ENCODE data around the gene INO80. TPM values are rescaled to one million over a fixed set of nuclear protein-coding genes. Genes with fewer than 3 reads are reported as not detected.

The INO80 gene
- polyA plus RNA-seq, 4 donors: 6.9 to 18.7 (median 11.5) TPM

- Histone ChIP-seq H3K4me1 (ENCODE audit: control insufficient read depth in 3 of 3, insufficient read depth in 2 of 3, low read depth in 1 of 3, low read length in 2 of 3) (peaks cover 0 to 7% (median 0%) of the 10 kb centered on the region in 3 donors), H3K4me3 (ENCODE audit: low read depth in 1 of 3, low read length in 3 of 3) (no peak overlapping the region), H3K27ac (ENCODE audit: low read depth in 1 of 3, low read length in 2 of 3) (no peak overlapping the region), H3K36me3 (ENCODE audit: control insufficient read depth in 3 of 3, insufficient read depth in 2 of 3, low read depth in 1 of 3, low read length in 3 of 3) (peaks cover 32 to 44% (median 38%) of the 10 kb centered on the region in 3 donors), H3K9me3 (ENCODE audit: control insufficient read depth in 2 of 2, insufficient read depth in 1 of 2, low read depth in 1 of 2, low read length in 1 of 2) (no peaks in the 10 kb centered on the region), H3K27me3 (ENCODE audit: control insufficient read depth in 3 of 3, insufficient read depth in 3 of 3, low read length in 3 of 3) (no peaks in the 10 kb centered on the region)
- WGBS, 3 donors: 93 to 96% (median 94%) methylated on average over 4 of the region's 4 CpGs
- DNase-seq (no peak), FAIRE-seq (no peak)
Measured at GRCh38 chr15:40988156-40988555, 127.9 kb downstream of the INO80 start.

DNA sequence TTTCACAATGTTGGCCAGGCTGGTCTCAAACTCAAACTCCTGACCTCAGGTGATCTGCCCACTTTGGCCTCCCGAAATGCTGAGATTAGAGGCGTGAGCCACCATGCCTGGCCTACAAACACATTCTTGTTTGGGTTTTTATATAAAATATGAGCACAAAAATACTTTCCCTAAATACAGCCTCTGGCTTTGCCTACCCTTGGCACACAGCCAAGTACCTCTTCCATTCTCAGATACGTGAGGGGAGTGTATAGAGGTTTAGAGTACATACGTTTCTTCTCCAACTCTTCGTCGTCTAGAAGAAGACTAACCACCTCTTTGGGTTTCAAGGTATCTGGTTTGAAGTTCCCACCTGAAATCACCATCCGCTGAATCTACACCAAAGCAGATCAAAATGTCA lies 129.3 kb downstream of the INO80 start:
- no peak for FAIRE-seq
- no peak for DNase-seq
- H3K36me3 ChIP-seq (ENCODE audit: control insufficient read depth in 3 of 3, insufficient read depth in 2 of 3, low read depth in 1 of 3, low read length in 3 of 3): peaks cover 42 to 52% (median 42%) of the 10 kb centered on the region in 3 donors
- 91 to 97% (median 94%) methylated on average over 7 of the region's 7 CpGs for WGBS, 3 donors
- H3K27ac ChIP-seq (ENCODE audit: low read depth in 1 of 3, low read length in 2 of 3): no peak overlapping the region
- H3K4me3 ChIP-seq (ENCODE audit: low read depth in 1 of 3, low read length in 3 of 3): no peak overlapping the region
- no peaks in the 10 kb centered on the region for H3K4me1 ChIP-seq (ENCODE audit: control insufficient read depth in 3 of 3, insufficient read depth in 2 of 3, low read depth in 1 of 3, low read length in 2 of 3)
- H3K9me3 ChIP-seq (ENCODE audit: control insufficient read depth in 2 of 2, insufficient read depth in 1 of 2, low read depth in 1 of 2, low read length in 1 of 2): no peaks in the 10 kb centered on the region
- no peaks in the 10 kb centered on the region for H3K27me3 ChIP-seq (ENCODE audit: control insufficient read depth in 3 of 3, insufficient read depth in 3 of 3, low read length in 3 of 3)

GRCh38 chr15:40985541-40986330 lies 130.3 kb downstream of the INO80 start:
- peaks cover 42 to 57% (median 47%) of the 10 kb centered on the region in 3 donors for H3K36me3 ChIP-seq (ENCODE audit: control insufficient read depth in 3 of 3, insufficient read depth in 2 of 3, low read depth in 1 of 3, low read length in 3 of 3)
- H3K9me3 ChIP-seq (ENCODE audit: control insufficient read depth in 2 of 2, insufficient read depth in 1 of 2, low read depth in 1 of 2, low read length in 1 of 2): no peaks in the 10 kb centered on the region
- WGBS, 3 donors: 91 to 94% (median 93%) methylated on average over 6 of the region's 6 CpGs

DNA sequence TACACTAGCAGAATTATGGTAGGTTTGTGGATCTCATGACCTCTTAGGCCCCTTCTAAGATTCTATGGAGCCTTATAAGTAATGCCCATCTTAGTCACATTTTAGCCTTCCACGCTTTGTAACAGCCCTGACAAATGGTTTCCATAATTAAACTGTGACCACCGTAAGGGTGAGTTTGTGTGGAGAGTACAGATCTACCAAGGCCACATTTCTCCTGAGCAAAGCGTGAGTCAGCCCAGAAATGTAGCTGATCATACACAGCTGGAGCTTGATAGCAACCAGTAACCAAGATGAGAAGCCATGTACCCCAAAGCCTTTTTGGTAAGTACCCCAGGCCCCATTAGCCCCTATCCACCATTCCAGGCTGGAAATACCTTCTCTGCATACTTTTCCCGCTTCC lies 131.1 kb downstream of the INO80 start:
- Histone ChIP-seq H3K36me3 (ENCODE audit: control insufficient read depth in 3 of 3, insufficient read depth in 2 of 3, low read depth in 1 of 3, low read length in 3 of 3) (peaks cover 47 to 63% (median 52%) of the 10 kb centered on the region in 3 donors), H3K9me3 (ENCODE audit: control insufficient read depth in 2 of 2, insufficient read depth in 1 of 2, low read depth in 1 of 2, low read length in 1 of 2) (no peaks in the 10 kb centered on the region), H3K4me3 (ENCODE audit: low read depth in 1 of 3, low read length in 3 of 3) (no peak overlapping the region), H3K4me1 (ENCODE audit: control insufficient read depth in 3 of 3, insufficient read depth in 2 of 3, low read depth in 1 of 3, low read length in 2 of 3) (no peaks in the 10 kb centered on the region), H3K27me3 (ENCODE audit: control insufficient read depth in 3 of 3, insufficient read depth in 3 of 3, low read length in 3 of 3) (no peaks in the 10 kb centered on the region), H3K27ac (ENCODE audit: low read depth in 1 of 3, low read length in 2 of 3) (no peak overlapping the region)
- no peak for DNase-seq
- 93 to 97% (median 95%) methylated on average over 4 of the region's 4 CpGs for WGBS, 3 donors
- no peak for FAIRE-seq

More at GRCh38 chr15:40985541-40986330, 130.3 kb downstream of the INO80 start:
- no peak for DNase-seq
- Histone ChIP-seq H3K4me3 (ENCODE audit: low read depth in 1 of 3, low read length in 3 of 3) (no peak overlapping the region), H3K4me1 (ENCODE audit: control insufficient read depth in 3 of 3, insufficient read depth in 2 of 3, low read depth in 1 of 3, low read length in 2 of 3) (no peaks in the 10 kb centered on the region), H3K27me3 (ENCODE audit: control insufficient read depth in 3 of 3, insufficient read depth in 3 of 3, low read length in 3 of 3) (no peaks in the 10 kb centered on the region), H3K27ac (ENCODE audit: low read depth in 1 of 3, low read length in 2 of 3) (no peak overlapping the region)
- FAIRE-seq: no peak

DNA sequence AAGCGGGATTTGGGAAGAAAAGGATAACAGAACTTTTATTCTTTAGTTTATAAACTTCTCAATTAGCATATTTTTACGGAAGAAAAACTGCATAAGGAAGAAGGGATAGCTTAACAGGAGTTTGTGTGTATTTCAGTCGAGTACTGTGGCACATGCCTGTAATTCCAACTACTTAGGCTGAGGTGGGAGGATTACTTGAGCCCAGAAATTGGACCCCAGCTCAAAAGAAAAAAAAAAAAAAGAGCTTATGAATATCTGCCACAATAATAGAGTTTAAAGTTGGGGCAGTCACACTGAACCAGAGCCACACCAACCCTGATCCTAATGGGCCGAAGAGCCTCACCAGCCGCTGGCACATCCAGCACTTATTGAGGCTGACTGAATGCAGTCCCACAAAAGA lies 131.7 kb downstream of the INO80 start:
- no peaks in the 10 kb centered on the region for H3K27me3 ChIP-seq (ENCODE audit: control insufficient read depth in 3 of 3, insufficient read depth in 3 of 3, low read length in 3 of 3)
- H3K4me1 ChIP-seq (ENCODE audit: control insufficient read depth in 3 of 3, insufficient read depth in 2 of 3, low read depth in 1 of 3, low read length in 2 of 3): no peaks in the 10 kb centered on the region
- H3K27ac ChIP-seq (ENCODE audit: low read depth in 1 of 3, low read length in 2 of 3): no peak overlapping the region
- DNase-seq: no peak
- peaks cover 51 to 67% (median 57%) of the 10 kb centered on the region in 3 donors for H3K36me3 ChIP-seq (ENCODE audit: control insufficient read depth in 3 of 3, insufficient read depth in 2 of 3, low read depth in 1 of 3, low read length in 3 of 3)
- 88 to 96% (median 95%) methylated on average over 5 of the region's 5 CpGs for WGBS, 3 donors
- H3K4me3 ChIP-seq (ENCODE audit: low read depth in 1 of 3, low read length in 3 of 3): no peak overlapping the region
- H3K9me3 ChIP-seq (ENCODE audit: control insufficient read depth in 2 of 2, insufficient read depth in 1 of 2, low read depth in 1 of 2, low read length in 1 of 2): no peaks in the 10 kb centered on the region
- FAIRE-seq: no peak

- DNase-seq: no peak
- no peak for FAIRE-seq
- Histone ChIP-seq H3K9me3 (ENCODE audit: control insufficient read depth in 2 of 2, insufficient read depth in 1 of 2, low read depth in 1 of 2, low read length in 1 of 2) (no peaks in the 10 kb centered on the region), H3K27ac (ENCODE audit: low read depth in 1 of 3, low read length in 2 of 3) (no peak overlapping the region), H3K4me3 (ENCODE audit: low read depth in 1 of 3, low read length in 3 of 3) (no peak overlapping the region), H3K27me3 (ENCODE audit: control insufficient read depth in 3 of 3, insufficient read depth in 3 of 3, low read length in 3 of 3) (no peaks in the 10 kb centered on the region), H3K36me3 (ENCODE audit: control insufficient read depth in 3 of 3, insufficient read depth in 2 of 3, low read depth in 1 of 3, low read length in 3 of 3) (peaks cover 59 to 75% (median 67%) of the 10 kb centered on the region in 3 donors), H3K4me1 (ENCODE audit: control insufficient read depth in 3 of 3, insufficient read depth in 2 of 3, low read depth in 1 of 3, low read length in 2 of 3) (no peaks in the 10 kb centered on the region)
- 82 to 90% (median 88%) methylated on average over 13 of the region's 13 CpGs for WGBS, 3 donors
Measured at GRCh38 chr15:40982855-40983254, 133.2 kb downstream of the INO80 start.

GRCh38 chr15:40981186-40981585 lies 134.9 kb downstream of the INO80 start:
- H3K4me3 ChIP-seq (ENCODE audit: low read depth in 1 of 3, low read length in 3 of 3): no peak overlapping the region

DNA sequence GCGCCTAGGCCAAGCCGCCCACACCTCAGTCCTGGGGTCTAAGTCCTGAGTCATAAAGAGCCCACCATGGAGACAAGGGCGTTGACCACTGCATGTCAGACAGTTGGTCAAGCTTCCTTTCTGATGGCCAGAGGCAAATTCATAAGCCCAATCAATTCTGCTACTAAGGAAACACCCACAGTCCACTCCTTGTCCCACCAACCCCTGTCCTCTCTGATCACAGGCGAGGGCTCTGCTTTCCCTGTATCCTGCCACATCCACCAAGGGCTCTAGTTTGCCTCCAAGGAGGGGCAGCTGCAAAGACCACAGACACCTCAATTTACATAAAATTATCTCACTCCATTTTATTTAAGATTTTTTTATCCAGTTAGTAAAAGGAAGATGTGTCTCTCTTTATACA lies 137.5 kb downstream of the INO80 start:
- WGBS, 3 donors: 93 to 95% (median 95%) methylated on average over 4 of the region's 4 CpGs
- FAIRE-seq (no peak), DNase-seq (no peak)
- Histone ChIP-seq H3K4me1 (ENCODE audit: control insufficient read depth in 3 of 3, insufficient read depth in 2 of 3, low read depth in 1 of 3, low read length in 2 of 3) (no peaks in the 10 kb centered on the region), H3K36me3 (ENCODE audit: control insufficient read depth in 3 of 3, insufficient read depth in 2 of 3, low read depth in 1 of 3, low read length in 3 of 3) (peaks cover 33 to 69% (median 54%) of the 10 kb centered on the region in 3 donors), H3K27ac (ENCODE audit: low read depth in 1 of 3, low read length in 2 of 3) (no peak overlapping the region), H3K27me3 (ENCODE audit: control insufficient read depth in 3 of 3, insufficient read depth in 3 of 3, low read length in 3 of 3) (no peaks in the 10 kb centered on the region), H3K9me3 (ENCODE audit: control insufficient read depth in 2 of 2, insufficient read depth in 1 of 2, low read depth in 1 of 2, low read length in 1 of 2) (no peaks in the 10 kb centered on the region), H3K4me3 (ENCODE audit: low read depth in 1 of 3, low read length in 3 of 3) (no peak overlapping the region)

More at GRCh38 chr15:40981186-40981585, 134.9 kb downstream of the INO80 start:
- no peaks in the 10 kb centered on the region for H3K27me3 ChIP-seq (ENCODE audit: control insufficient read depth in 3 of 3, insufficient read depth in 3 of 3, low read length in 3 of 3)
- no peak for DNase-seq
- H3K4me1 ChIP-seq (ENCODE audit: control insufficient read depth in 3 of 3, insufficient read depth in 2 of 3, low read depth in 1 of 3, low read length in 2 of 3): no peaks in the 10 kb centered on the region
- H3K9me3 ChIP-seq (ENCODE audit: control insufficient read depth in 2 of 2, insufficient read depth in 1 of 2, low read depth in 1 of 2, low read length in 1 of 2): no peaks in the 10 kb centered on the region
- FAIRE-seq: no peak
- WGBS, 3 donors: 64 to 76% (median 69%) methylated on average over 3 of the region's 3 CpGs
- H3K27ac ChIP-seq (ENCODE audit: low read depth in 1 of 3, low read length in 2 of 3): no peak overlapping the region
- peaks cover 50 to 80% (median 60%) of the 10 kb centered on the region in 3 donors for H3K36me3 ChIP-seq (ENCODE audit: control insufficient read depth in 3 of 3, insufficient read depth in 2 of 3, low read depth in 1 of 3, low read length in 3 of 3)
